GM13977 (cell line): ENCODE measurements around the gene STBD1.

Experiments
- DNase-seq: peaks from one replicate; pipeline ENCODE4 v3.0.0; 2012; ENCODE audit warnings: low spot score
- CTCF ChIP-seq: IDR thresholded peaks from 2 replicates; pipeline ENCODE4 v1.5.1; 2012; ENCODE audit warnings: mild to moderate bottlenecking, control low read depth; ENCODE audit not compliant: insufficient read depth; ENCODE audit errors: extremely low read depth, missing control alignments
- in situ Hi-C: fragments of 300-500 bp; cut with MboI; formaldehyde crosslinking; loops from one replicate; pipeline ENCODE4 v1.12.0; 2022; ENCODE audit warnings: low sequenced_read_pairs, low pct_unique_long_range_greater_than_20kb, mixed read lengths, inconsistent platforms; ENCODE audit not compliant: unreplicated experiment

STBD1 gene

DNA sequence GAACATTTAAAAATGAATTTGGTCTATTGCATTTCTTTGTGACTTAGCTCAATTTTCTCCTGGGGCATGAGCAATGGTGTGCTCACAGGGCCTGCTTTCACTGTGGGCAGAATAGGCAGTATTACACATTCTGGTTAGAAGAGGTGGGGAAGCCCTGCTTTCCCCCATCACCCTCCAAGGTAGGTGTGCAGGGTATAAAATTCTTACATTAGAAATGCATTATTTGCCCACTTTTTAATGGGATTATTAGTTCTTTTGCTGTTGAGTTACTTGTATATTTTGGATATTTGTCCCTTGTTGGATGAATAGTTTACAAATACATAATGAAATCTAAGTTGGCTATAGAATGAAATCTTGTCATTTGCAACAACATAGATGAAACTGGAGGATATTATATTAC lies 8.3 kb upstream of the STBD1 start:
- TF ChIP-seq CTCF, result no peak
- in situ Hi-C loops, result no loop called here
- DNase-seq, result no peak

DNA sequence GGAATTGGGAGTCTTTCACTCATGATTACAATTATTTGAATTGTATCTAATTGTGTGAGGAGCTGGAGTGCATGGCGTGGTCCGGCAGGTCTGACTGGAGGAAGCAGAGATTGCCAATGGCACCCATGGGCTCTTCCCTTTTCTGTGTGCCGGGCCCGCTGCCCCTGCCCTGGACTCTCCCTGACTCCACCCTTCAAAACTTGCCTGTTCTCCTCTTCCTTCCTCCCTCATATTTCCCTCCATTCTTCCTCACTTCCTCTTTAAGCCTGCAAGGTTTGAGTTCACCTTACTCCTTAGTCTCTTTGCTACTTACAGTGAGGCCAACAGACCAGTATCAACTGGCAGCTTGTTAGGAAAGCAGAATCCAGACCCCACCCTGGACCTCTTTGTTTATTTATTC lies 6.5 kb upstream of the STBD1 start:
- no peak for TF ChIP-seq CTCF
- DNase-seq, result no peak
- in situ Hi-C loops, result no loop called here

GRCh38 chr4:76301068-76301774 lies 5.3 kb upstream of the STBD1 start:
- in situ Hi-C loops, result no loop called here
- no peak for TF ChIP-seq CTCF
- peak; percentile 86 for DNase-seq

- DNase-seq, result no peak
- TF ChIP-seq CTCF, result no peak
- in situ Hi-C loops, result no loop called here
Observed at GRCh38 chr4:76301775-76302162, 4.8 kb upstream of the STBD1 start.

GRCh38 chr4:76302826-76303438 lies 3.6 kb upstream of the STBD1 start:
- TF ChIP-seq CTCF, result no peak
- in situ Hi-C loops, result no loop called here
- DNase-seq, result no peak

- no peak for DNase-seq
- in situ Hi-C loops, result no loop called here
- TF ChIP-seq CTCF, result no peak
Observed at GRCh38 chr4:76305033-76305687, 1.4 kb upstream of the STBD1 start.
